SK-N-MC (cell line): ENCODE measurements around the gene ARSB.

ENCODE experiments used
- DNase-seq: peaks from one replicate; pipeline ENCODE4 v3.0.0-alpha.2; 2011; ENCODE audit warnings: low read depth, low spot score
- H3K27ac ChIP-seq: fragments of 200-600 bp; sonication (generic); 2 replicates; pipeline ENCODE4 v1.5.1; 2016; ENCODE audit warnings: mixed run types
- H3K36me3 ChIP-seq: fragments of 200-600 bp; sonication (generic); 2 replicates; pipeline ENCODE4 v1.6.1; 2017; ENCODE audit warnings: antibody characterized with exemption, low read length, mixed read lengths; ENCODE audit not compliant: insufficient read depth
- H3K4me3 ChIP-seq: fragments of 200-600 bp; sonication (generic); 2 replicates; pipeline ENCODE4 v1.5.1; 2016
- H3K9ac ChIP-seq: fragments of 200-600 bp; sonication (generic); 2 replicates; pipeline ENCODE4 v1.8.0; 2017; ENCODE audit warnings: mixed run types, mixed read lengths; ENCODE audit not compliant: insufficient read length
- H3K9me3 ChIP-seq: fragments of 200-600 bp; sonication (generic); 2 replicates; pipeline ENCODE4 v1.6.1; 2017; ENCODE audit warnings: low read depth, mild to moderate bottlenecking, antibody characterized with exemption, low read length, moderate library complexity, mixed read lengths
- EZH2 ChIP-seq: fragments of 200-600 bp; sonication (generic); IDR thresholded peaks from one replicate; pipeline ENCODE4 v1.6.1; 2017; ENCODE audit warnings: antibody characterized with exemption
- FOXP2 ChIP-seq: optimal IDR thresholded peaks from 2 replicates; pipeline ENCODE3; 2011; ENCODE audit warnings: mild to moderate bottlenecking, moderate library complexity; ENCODE audit not compliant: insufficient read depth; ENCODE audit errors: extremely low read length, control extremely low read depth
- POLR2AphosphoS5 ChIP-seq: IDR thresholded peaks from 2 replicates; pipeline ENCODE4 v1.6.1; 2012; ENCODE audit warnings: mild to moderate bottlenecking, low read depth, low read length, borderline replicate concordance

Gene ARSB

GRCh38 chr5:78751872-78752271 lies 233.2 kb downstream of the ARSB start:
- H3K9me3 ChIP-seq = no peaks in the 10 kb centered on the region
- H3K36me3 ChIP-seq = no peaks in the 10 kb centered on the region
- TF ChIP-seq POLR2AphosphoS5 = no peak
- TF ChIP-seq EZH2 = no peak
- no peak for TF ChIP-seq FOXP2
- no peak overlapping the region for H3K9ac ChIP-seq
- DNase-seq = no peak
- H3K4me3 ChIP-seq = no peak overlapping the region
- no peak overlapping the region for H3K27ac ChIP-seq

- H3K36me3 ChIP-seq = no peaks in the 10 kb centered on the region
- TF ChIP-seq FOXP2 (no peak), POLR2AphosphoS5 (no peak), EZH2 (no peak)
- no peak overlapping the region for H3K27ac ChIP-seq
- DNase-seq = no peak
- H3K9ac ChIP-seq = no peak overlapping the region
- H3K4me3 ChIP-seq = no peak overlapping the region
- no peaks in the 10 kb centered on the region for H3K9me3 ChIP-seq
These were observed 234.8 kb downstream of the ARSB start for GRCh38 chr5:78750281-78750680.

GRCh38 chr5:78747705-78748359 lies 237.3 kb downstream of the ARSB start:
- TF ChIP-seq POLR2AphosphoS5 = no peak
- no peak for TF ChIP-seq EZH2
- no peak overlapping the region for H3K9ac ChIP-seq
- no peaks in the 10 kb centered on the region for H3K9me3 ChIP-seq
- H3K4me3 ChIP-seq = no peak overlapping the region
- no peak overlapping the region for H3K27ac ChIP-seq
- H3K36me3 ChIP-seq = no peaks in the 10 kb centered on the region
- DNase-seq = no peak

- no peaks in the 10 kb centered on the region for H3K36me3 ChIP-seq
- H3K9me3 ChIP-seq = no peaks in the 10 kb centered on the region
- no peak overlapping the region for H3K4me3 ChIP-seq
- H3K27ac ChIP-seq = no peak overlapping the region
- H3K9ac ChIP-seq = no peak overlapping the region
- no peak for DNase-seq
- TF ChIP-seq EZH2 (no peak), POLR2AphosphoS5 (no peak), FOXP2 (no peak)
These were observed 238.1 kb downstream of the ARSB start for GRCh38 chr5:78747055-78747454.

- H3K9me3 ChIP-seq = no peaks in the 10 kb centered on the region
- no peak overlapping the region for H3K27ac ChIP-seq
- no peak overlapping the region for H3K4me3 ChIP-seq
- no peak overlapping the region for H3K9ac ChIP-seq
- no peak for TF ChIP-seq FOXP2
- no peak for TF ChIP-seq POLR2AphosphoS5
- no peak for TF ChIP-seq EZH2
- DNase-seq = no peak
- no peaks in the 10 kb centered on the region for H3K36me3 ChIP-seq
These were observed 238.9 kb downstream of the ARSB start for GRCh38 chr5:78746021-78746770.

- H3K36me3 ChIP-seq = no peaks in the 10 kb centered on the region
- H3K9ac ChIP-seq = no peak overlapping the region
- no peak for TF ChIP-seq FOXP2
- TF ChIP-seq EZH2 = no peak
- no peak for TF ChIP-seq POLR2AphosphoS5
- no peak for DNase-seq
- peak overlapping the region; percentile 19; the same call in 1 of the 2 replicates for H3K4me3 ChIP-seq
- no peaks in the 10 kb centered on the region for H3K9me3 ChIP-seq
- H3K27ac ChIP-seq = no peak overlapping the region
These were observed 240.1 kb downstream of the ARSB start for GRCh38 chr5:78744951-78745534.

- TF ChIP-seq FOXP2 = no peak
- TF ChIP-seq EZH2 = no peak
- TF ChIP-seq POLR2AphosphoS5 = no peak
- Histone ChIP-seq H3K9me3 (no peaks in the 10 kb centered on the region), H3K36me3 (no peaks in the 10 kb centered on the region), H3K27ac (no peak overlapping the region), H3K4me3 (no peak overlapping the region), H3K9ac (no peak overlapping the region)
- DNase-seq = no peak
These were observed 244.1 kb downstream of the ARSB start for GRCh38 chr5:78741019-78741418.

GRCh38 chr5:78738693-78739300 lies 246.3 kb downstream of the ARSB start:
- DNase-seq = no peak
- Histone ChIP-seq H3K27ac (no peak overlapping the region), H3K9me3 (no peaks in the 10 kb centered on the region), H3K36me3 (no peaks in the 10 kb centered on the region), H3K9ac (no peak overlapping the region), H3K4me3 (no peak overlapping the region)
- TF ChIP-seq EZH2 = no peak
- TF ChIP-seq FOXP2 = no peak
- no peak for TF ChIP-seq POLR2AphosphoS5
